ENCODE results near the gene PTER. TPM values are rescaled to one million over a fixed set of nuclear protein-coding genes. Genes with fewer than 3 reads are reported as not detected.

The PTER gene
- total RNA-seq, 4 donors from 2014 or later, result 7.1 to 19.5 (median 12.8) TPM

- no peak for TF ChIP-seq CTCF (IDR thresholded peaks at IDR 0.05)
- ATAC-seq (ENCODE audit: low FRiP score) (no peak), DNase-seq (ENCODE audit: low spot score) (no peak)
Observed at GRCh38 chr10:16490511-16490910, 53.7 kb downstream of the PTER start.

GRCh38 chr10:16491933-16492332 lies 55.1 kb downstream of the PTER start:
- TF ChIP-seq CTCF (IDR thresholded peaks at IDR 0.05), result no peak
- no peak for ATAC-seq (ENCODE audit: low FRiP score)
- no peak for DNase-seq (ENCODE audit: low spot score)

GRCh38 chr10:16493884-16494536 lies 57.2 kb downstream of the PTER start:
- DNase-seq (ENCODE audit: low spot score) (no peak), ATAC-seq (ENCODE audit: low FRiP score) (no peak)
- TF ChIP-seq CTCF (IDR thresholded peaks at IDR 0.05), result no peak

GRCh38 chr10:16497911-16498310 lies 61.1 kb downstream of the PTER start:
- no peak for TF ChIP-seq CTCF (IDR thresholded peaks at IDR 0.05)
- DNase-seq (ENCODE audit: low spot score) (no peak), ATAC-seq (ENCODE audit: low FRiP score) (no peak)

GRCh38 chr10:16505161-16505560 lies 68.4 kb downstream of the PTER start:
- no peak for DNase-seq (ENCODE audit: low spot score)
- TF ChIP-seq CTCF (IDR thresholded peaks at IDR 0.05), result no peak
- no peak for ATAC-seq (ENCODE audit: low FRiP score)

GRCh38 chr10:16509996-16510395 lies 73.2 kb downstream of the PTER start:
- DNase-seq (ENCODE audit: low spot score) (no peak), ATAC-seq (ENCODE audit: low FRiP score) (no peak)
- TF ChIP-seq CTCF (IDR thresholded peaks at IDR 0.05), result no peak

GRCh38 chr10:16510843-16511242 lies 74.0 kb downstream of the PTER start:
- ATAC-seq (ENCODE audit: low FRiP score) (no peak), DNase-seq (ENCODE audit: low spot score) (no peak)
- no peak for TF ChIP-seq CTCF (IDR thresholded peaks at IDR 0.05)

Data from omental fat pad (tissue), 4 donors.